Activated CD4-positive, alpha-beta T cell treated with anti-CD3 and anti-CD28 coated beads for 24 hours (primary cell): ENCODE measurements around the gene SEMA3F.

Experiments used
- DNase-seq, 2 donors: peaks; one replicate each; pipeline ENCODE4 v3.0.0-alpha.2; 2020; ENCODE audit warnings: low read depth in 2 of 2

The SEMA3F gene

DNA sequence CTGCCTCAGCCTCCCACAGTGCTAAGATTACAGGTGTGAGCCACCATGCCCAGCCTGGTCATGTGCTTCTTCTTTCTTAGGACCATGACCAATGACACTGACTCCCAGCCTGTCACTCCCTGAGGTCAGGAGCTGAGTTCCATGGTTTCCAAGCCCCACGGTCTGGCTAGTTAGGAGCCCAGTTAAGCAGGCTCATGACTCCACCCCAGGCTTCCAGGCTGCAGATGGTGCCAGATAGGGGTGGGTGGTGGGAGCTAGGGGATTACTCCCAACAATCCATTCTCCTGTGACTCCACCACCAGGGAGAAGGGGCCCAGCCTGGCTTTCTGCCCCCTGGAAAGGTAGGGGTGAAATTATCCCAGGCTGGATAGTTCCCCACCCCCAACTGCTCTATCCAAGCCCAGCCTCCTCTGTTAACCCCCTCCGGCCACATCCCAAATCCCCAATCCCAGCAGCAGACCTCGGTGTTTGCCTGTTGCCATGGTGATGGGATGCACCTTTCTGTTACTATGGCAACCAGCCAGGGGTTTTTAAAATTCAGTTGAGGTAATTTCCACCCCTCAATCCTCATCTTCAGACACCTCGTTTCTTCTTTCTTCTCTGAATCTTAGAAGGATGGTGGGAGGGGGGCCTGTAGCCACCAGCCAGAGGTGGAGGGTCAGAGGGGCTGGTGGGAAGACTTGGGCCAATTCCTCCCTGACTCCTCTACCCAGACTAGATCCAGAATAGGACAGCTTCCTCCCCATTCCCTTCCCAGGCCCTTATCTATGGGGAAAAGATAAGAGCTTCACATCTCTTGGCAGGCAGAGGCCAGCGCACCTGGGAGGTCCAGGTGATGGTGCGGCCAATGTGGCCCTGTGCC, 22.5 kb upstream of the SEMA3F start:
- DNase-seq, result no peak

DNA sequence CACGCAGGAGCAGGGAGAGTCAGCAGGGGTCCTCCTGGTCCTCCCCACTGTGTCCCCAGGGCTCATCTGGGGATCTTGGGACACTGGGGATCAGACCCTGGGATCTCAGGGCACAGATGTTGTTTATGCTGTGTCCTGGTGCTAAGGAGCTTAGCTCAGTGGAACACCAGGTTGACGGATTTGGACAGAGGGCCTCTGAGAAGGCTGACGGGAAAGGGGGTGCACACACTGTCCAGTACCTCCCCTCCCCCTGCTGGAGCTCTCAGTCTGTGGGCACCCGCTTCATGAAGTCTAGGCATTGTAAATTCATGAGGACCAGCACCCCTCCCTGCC, 21.9 kb upstream of the SEMA3F start:
- no peak for DNase-seq

DNA sequence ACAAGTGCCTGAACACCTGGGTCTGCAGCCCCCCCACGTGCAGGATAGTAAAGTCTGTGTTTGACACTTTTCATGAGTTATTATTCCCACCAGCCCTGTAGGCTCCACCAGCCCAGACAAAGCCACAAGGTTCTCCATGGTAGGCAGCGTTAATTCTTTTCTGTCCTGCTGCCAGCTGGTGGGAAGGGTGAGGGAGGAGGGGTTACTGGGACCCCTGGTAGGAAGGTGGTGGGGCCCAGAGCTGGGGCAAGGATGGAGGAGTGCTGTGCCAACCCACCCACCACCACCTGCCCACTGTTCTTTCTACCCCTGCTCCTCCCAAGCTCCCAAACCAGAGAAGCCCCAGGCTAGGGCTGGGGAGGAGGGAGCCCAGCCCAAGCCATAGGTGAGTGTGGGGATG, 20.8 kb upstream of the SEMA3F start:
- no peak for DNase-seq

DNA sequence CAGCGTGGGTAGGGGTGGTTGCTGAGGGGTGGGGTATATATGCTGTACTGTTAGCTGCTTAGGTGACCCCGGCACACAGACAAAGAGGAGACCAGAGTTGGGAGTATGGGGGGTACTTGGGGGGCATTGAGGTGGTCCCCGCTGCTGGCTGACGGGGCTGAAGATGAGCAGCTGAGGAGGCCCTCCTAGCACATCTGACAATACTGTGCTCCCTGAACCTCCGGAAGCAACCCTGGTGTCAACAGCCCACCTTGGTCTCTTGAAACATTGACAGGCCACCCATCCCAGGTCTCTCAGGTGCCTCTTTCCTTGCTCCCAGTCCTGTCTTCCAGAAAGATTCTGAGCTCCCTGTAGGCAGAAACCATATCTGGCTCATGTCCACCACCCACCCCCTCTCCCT, 19.2 kb upstream of the SEMA3F start:
- no peak for DNase-seq

DNA sequence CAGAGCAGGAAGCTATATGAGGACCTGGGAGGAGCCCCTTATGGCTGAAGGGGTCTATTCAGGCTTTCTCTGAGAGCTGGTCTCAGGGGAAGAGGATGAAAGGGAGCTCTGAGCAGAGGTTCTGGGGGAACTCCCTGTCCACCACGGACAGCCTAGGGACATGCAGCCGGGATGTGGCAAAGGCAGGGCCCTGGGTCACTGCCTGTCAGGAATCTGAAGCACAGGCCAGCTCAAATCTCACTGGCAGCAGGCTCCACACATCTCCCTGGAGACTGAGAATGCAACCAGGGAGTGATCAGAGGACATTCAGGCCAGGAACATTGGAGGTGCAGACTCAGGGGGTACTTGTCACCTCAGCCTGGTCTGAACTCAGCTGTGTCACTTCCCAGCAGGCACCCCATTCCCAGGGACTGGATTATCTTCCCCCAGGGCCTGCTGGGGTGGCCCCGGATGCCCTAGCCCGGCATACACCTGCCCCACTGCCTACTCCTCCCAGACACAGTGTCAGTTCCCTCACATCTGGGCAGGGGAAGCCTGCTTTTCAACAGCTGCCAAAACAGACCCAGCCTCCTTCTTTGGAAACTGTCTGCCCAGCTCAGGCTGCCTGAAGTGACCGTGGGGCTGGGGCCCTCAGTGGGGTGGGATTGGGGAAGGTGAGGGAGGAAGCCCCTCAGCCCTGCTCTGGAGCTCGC, 18.3 kb upstream of the SEMA3F start:
- no peak for DNase-seq

DNA sequence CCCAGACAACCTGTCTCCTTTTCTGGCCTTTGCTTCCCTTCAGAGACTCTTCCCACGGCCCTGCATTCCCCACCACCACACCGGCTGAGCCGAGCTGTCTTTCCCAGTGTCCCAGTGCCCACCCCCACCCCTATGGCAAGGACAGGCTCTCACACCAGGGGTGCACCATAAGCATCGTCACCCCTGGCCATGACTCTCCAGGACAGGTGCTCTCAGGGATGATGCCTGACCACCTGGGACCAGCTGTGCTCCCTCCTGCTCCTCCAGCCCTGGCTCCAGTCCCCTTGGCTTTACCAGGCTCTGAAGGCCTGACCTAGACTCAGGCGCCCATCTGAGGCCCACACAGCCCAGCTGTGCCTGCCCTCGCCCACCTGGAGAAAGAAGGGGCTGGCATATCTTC, 17.6 kb upstream of the SEMA3F start:
- DNase-seq, result no peak

DNA sequence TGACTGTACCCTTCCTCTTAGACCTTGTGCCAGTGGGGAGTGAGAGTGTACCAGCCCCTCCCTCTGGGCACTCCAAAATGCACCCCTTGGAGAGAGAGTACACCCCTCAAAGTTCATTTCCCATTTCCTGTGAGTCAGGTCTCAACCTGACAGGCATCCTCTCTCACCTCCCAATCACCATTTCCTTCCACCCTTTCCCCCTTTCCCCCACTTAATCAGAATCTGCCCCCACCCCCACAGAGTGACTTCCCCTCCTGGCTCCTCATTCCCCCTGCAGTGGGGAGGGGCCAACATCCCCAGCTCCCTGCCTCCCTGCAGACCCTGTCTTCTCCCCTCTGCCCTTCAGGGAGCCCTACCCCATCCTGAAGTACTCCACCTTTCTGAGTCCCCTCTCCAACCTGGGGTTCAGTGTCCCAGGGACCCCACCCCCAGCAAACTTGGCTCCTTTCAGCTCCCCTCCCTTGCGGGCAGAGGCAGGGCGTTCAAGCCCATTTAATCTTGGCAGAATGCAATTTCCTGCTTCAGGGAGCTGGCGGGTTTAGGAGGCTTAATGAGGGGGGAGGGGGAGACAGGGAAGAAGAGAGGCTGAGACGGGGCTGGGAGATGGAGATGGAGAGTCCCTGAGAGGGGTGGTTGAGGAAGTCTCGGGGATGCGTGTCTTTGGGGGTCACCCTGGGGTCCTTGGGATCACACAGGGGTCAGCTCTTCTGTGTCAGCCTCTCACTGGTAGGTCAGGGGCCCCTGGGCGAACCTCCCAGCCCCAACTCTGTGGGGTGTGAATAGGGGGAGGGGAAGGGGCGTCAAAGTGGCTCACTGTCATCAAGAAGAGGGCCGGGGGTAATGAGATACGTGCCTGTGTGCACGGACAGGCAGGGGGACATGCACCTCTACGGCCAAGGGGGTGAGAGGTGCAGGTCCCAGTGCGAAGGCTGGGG, 16.6 kb upstream of the SEMA3F start:
- DNase-seq, result no peak

DNA sequence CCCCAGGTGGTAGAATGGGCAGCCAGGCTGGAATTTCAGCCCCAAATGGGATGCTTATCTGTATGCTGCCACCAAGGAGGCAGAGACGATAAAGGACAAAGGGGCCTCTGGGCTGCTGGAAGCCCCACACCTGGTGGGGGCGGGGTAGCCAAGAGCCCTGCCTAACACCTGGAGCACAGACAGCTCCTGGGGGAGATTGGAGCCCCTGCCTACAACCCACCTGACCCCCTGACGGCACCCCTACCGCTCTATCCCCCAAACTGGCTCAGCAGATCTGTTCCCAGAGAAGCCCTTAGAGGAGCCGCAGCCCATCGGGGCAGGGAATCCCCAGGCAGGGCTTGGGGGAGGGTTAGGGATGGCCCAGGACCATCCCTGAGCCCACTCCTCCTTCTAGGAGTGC, 15.8 kb upstream of the SEMA3F start:
- no peak for DNase-seq

DNA sequence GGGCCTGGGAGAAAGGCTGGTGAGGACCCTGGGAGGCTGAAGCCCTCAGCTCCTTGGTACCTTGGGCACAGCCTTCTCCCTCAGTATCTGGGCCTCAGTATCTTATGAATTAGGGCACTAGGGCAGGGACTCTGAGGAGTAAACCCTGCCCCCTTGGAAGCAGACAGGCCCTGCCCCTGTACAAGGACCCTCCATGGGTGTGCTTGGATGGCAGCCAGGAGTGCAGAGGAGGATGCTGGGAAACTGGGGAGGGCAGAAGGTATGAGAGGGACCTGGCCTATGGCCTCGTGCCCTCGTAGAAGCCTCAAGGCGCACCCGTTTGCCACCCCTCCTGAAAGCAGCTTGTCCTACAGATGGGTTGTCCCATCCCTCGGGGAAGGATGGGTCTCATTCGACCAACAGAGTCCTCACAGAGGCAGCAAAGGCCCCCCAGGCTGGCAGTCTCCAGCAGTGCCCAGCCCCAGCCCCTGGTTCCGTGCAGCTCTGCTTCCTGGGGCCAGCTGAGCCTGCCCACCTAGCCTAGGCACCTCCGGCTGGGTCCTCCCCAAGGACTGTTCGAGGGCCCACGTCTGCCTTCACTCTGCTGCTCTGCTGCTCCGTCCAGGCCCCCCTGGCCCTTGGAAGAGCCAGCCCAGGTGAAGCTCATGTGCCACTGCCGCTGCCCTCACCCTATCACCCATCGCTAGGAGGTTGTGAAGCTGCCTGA, 15.3 kb upstream of the SEMA3F start:
- no peak for DNase-seq

DNA sequence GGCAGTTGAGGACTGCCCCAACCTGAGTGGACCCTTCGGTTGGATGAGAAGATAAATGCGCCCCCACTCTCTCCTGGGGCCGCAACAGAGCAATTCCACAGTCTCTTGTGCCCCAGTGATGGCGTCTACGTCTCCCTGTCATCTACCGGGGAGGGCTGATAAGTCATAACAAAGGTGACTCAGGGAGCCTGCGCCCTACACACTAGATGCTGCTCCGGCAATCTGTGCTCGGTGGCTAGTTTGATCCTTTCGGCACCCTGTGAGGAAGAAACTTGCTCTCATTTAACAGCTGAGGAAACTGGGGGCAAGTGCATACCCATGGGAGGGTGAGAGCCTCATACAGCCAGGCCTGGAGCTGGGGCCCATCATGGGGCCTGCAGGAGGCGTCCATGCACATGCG, 14.1 kb upstream of the SEMA3F start:
- DNase-seq, result no peak

DNA sequence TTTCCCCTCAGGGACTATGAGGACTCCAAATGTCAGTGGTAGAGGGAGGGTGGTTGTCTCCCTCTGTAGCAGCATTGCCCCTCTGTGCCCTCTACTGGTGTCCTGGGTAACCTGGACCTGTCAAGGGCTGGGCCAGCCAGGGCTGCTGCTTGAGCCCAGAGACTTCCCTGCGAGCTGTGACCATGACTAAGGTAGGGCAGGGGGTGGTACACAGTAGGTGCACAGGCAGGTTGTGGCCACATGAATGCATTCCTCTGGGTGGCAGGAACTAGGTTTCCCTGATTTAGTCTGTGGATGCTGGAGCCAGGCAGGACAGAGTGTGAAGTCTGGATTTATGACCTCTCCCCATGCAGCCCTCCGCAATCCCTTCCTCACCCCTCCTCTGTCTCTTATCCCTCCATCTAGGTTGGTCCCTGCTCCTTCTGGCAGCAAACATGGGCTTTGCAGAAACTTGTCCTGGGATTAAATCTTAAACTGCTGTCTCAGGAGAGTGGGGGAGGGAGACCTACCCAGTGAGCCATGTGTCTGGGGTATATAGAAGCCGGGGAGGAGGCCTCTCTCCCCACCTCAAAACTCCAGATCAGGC, 8.7 kb upstream of the SEMA3F start:
- DNase-seq, result no peak

DNA sequence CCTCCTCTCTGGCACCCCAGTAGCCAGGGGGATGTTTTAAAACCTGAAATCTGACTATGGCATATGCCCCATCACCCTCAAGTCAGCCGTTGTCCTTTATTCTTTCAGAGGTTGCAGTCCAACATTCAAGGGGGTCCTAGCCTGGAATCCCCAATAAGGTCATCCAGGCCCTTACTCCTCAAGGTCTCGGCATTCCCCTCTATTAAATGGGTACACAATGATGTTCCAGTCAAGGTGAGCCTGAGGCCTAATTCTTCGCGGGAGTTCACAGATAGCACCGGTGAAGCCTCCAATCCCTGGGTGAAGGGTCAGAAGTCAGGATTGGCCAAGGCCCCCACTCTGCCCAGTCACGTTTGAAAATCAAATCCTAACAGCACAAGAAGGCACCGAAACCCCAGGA, 8.1 kb upstream of the SEMA3F start:
- no peak for DNase-seq

DNA sequence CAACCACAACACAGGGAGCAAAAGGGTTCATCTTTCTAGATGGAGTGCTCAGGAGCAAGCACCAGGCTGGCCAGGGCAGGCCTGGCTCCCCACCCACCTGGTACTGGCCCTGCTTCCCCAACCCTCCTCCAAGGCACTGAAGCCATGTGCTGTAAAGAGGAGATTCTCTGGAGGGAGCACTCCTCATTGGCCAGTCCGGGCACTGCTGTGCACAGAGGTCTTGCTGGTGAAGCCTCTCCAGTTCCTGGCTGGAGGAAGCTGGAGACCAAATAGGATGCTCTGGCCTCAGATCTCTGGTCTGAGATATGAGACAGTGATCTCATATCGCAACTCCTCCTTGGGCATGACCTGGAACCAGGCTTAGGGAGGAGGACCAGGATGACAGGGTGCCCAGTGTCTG, 7.7 kb upstream of the SEMA3F start:
- DNase-seq, result no peak

DNA sequence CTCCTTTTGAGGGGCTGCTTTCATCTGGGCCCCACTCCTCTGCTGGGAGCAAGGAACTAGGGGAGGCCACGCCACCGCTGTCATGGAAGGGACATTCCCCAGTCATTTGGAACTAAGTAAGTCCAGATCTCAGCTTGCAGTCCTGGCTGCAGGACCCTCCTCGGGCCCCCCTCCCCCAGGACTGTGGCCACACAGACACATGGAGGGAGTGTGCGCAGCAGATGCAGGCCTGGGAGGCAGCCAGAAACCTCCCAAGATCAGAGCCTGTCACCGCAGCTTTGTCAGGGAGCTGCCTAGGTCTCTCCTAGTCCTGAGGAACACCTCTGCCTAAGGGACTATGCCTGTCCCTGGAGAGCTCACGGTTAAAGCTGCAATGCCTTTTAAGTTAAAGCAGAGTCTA, 7.3 kb upstream of the SEMA3F start:
- no peak for DNase-seq

DNA sequence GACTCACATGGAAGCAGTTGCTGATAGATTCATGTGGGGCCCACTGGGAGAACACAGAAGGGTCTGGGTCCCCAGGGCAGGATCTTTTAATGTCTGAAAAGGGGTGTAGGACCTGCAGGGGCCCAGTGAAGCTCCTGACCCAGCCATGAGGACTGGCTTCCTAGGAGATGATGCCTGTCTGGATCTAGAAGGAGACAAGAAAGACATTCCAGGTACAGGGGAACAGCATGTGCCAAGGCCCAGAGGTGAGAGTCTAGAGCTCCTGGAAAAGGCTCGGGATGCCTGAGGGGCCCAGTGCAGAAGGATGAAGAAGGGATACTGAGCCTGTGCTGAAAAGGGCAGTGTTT, 4.7 kb upstream of the SEMA3F start:
- DNase-seq, result no peak

DNA sequence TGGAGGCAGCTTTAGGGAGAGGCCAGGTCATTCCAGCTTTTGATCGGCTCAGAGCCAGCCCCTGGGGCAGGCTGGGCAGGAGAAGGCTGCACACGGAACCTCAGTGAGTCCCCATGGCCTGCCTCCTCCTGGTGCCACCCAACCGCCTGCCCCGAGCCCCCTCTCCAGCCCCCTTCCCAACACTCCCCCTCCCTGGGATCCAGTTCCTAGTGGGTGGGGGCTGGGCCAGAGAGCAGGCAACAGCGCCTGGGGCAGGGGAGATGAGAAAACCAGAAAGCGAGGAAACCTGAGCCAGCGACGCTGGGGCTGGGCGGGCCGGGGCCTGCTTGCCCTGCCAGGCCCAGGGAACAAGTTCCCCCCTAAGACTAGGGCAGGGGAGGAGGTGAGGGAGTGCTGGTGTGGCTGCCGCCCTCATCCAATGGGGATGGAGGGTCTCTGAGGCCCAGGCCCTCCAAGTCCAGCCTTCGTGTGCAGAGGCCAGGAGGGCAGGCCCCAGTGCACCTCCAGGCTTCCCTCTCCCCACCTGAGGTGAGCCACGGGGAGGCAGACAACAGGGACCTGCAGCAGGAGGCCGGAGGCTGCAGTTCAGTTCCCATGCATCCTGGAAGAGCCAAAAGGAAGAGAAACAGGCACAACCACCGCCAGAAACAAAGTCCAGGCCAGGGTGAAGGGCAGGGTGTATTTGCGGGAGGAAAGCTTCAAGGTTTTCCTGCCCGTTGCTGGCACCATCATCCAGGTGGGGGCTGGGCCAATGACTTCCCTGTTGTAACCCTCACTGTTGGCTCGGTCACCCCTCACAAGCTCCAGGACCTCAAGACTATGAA, 4.0 kb upstream of the SEMA3F start:
- no peak for DNase-seq

DNA sequence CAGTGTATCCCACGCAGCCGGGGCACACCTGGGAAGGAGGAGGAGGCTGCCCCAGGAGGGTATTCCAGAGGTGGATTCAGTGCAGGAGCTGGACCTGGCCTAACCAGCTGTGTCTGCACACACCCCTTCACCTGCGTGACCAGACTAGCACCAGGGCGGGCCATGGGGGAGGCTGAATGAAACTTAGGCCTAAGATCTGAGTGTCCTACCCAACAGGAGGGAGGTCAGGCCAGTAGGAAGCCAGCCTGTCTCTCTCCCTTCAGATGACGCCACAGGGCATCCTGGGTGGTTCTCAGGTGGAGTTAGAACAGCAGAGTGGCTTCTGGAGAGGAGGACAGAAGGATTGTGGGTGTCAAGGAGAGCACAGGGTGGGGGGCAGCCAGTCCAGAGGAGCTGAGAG, 3.4 kb upstream of the SEMA3F start:
- DNase-seq, result no peak

DNA sequence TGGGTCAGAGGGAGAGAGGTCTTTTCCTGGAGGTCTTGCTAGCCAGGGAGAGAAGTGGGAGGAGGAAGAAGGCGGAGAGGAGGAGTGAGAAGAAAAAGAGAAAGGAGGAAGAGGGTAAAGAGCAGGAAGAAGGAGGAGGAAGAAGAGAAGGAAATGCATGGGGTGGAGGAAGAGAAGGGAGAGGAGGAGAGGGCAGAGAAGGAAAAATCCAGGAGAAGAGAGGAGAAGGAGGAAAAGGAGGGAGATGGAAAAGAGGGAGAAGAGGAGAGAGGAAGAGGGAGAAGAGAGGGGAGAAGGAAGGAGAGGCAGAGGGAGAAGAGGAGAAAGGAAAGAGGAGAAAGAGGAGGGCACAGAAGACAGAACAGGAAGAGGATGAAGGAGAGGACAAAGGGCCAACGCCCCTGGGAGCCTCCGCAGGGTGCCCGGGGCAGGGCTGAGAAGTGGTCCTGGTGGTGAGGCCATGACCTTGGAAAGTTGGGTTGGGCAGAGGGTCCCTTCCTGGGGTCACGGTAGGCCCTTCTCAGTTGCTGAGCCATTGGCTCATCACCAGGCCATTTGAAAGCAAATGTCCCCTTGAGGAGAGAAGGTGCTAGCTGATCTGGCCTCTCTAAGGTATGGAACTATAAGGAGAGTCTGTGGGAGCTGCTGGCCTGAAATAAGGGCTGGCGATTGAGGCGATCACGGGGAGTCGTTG, 1.2 kb upstream of the SEMA3F start:
- DNase-seq, result no peak

DNA sequence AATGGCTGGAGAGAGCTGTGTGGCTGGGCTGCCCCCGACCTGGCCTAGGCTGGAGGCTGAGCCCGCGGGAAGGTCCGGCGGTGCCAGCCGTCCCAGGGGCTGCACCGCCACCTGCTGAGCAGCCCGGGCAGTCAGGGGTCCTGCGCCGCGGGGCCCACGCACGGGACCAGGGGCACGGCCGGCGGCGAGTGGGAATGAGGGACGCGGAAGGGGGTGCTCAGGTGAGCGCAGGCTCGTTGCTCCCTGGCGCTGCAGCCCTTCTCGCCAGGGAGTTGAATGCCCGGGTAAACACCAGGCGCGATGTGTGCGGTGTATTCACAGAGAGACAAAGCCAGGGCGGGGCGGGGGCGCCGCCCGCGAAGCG, 666 bp upstream of the SEMA3F start:
- DNase-seq, result no peak

DNA sequence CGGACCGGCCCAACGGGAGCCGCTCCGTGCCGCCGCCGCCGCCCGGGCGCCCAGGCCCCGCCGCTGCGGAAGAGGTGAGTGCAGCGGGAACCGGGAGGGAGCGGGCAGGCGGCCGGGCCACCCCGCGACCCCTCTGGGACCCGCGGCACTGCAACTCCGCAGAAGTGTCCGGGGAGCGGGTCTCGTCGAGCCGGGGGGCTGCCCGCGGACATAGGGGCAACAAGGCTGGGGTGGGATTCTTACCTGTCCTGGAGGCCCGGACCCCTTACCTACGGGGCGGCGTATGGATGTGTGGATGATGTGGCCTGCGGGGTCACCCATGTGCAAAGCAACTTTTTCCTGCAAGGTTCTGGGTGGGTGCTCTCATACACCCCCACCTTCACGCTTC, 361 bp downstream of the SEMA3F start:
- no peak for DNase-seq
